GM23338 (cell line): ENCODE results near the gene HPDL. TPM values are rescaled to one million over a fixed set of nuclear protein-coding genes. Genes with fewer than 3 reads are reported as not detected.

Source experiments
- ATAC-seq: fragments of 200-7000 bp; cut with Tn5 transposase; 3 replicates; pipeline ENCODE4 v1.9.1; 2020
- DNase-seq: peaks from one replicate; pipeline ENCODE4 v3.0.0-alpha.2; 2015; ENCODE audit warnings: low spot score
- H2AFZ ChIP-seq: fragments of 200-600 bp; sonication (generic); 2 replicates; pipeline ENCODE4 v1.8.0; 2016; ENCODE audit warnings: antibody characterized with exemption, mild to moderate bottlenecking, moderate library complexity
- H3F3A ChIP-seq: fragments of 200-600 bp; sonication (generic); replicated peaks from 2 replicates; pipeline ENCODE4 v1.8.0; 2017; ENCODE audit warnings: antibody characterized with exemption, mixed run types, low read depth
- H3K27ac ChIP-seq: fragments of 200-600 bp; sonication (generic); 2 replicates; pipeline ENCODE4 v1.6.1; 2016; ENCODE audit warnings: low read depth
- H3K27me3 ChIP-seq: fragments of 200-600 bp; sonication (generic); 2 replicates; pipeline ENCODE4 v1.8.0; 2016; ENCODE audit warnings: mild to moderate bottlenecking, mixed run types, moderate library complexity; ENCODE audit not compliant: insufficient read depth
- H3K36me3 ChIP-seq: fragments of 200-600 bp; sonication (generic); 2 replicates; pipeline ENCODE4 v1.8.0; 2016; ENCODE audit warnings: mild to moderate bottlenecking; ENCODE audit not compliant: insufficient read depth
- H3K4me1 ChIP-seq: fragments of 200-600 bp; sonication (generic); 2 replicates; pipeline ENCODE4 v1.8.0; 2016; ENCODE audit warnings: mild to moderate bottlenecking, moderate library complexity; ENCODE audit not compliant: insufficient read depth
- H3K4me2 ChIP-seq: fragments of 200-600 bp; sonication (generic); 2 replicates; pipeline ENCODE4 v1.7.1; 2017; ENCODE audit warnings: mixed run types
- H3K4me3 ChIP-seq: fragments of 200-600 bp; sonication (generic); 2 replicates; pipeline ENCODE4 v1.6.1; 2016; ENCODE audit warnings: mixed run types
- H3K79me2 ChIP-seq: fragments of 200-600 bp; sonication (generic); replicated peaks from 2 replicates; pipeline ENCODE4 v1.8.0; 2017; ENCODE audit warnings: mild to moderate bottlenecking; ENCODE audit not compliant: insufficient read depth
- H3K9me2 ChIP-seq: fragments of 200-600 bp; sonication (generic); 2 replicates; pipeline ENCODE4 v1.8.0; 2017; ENCODE audit not compliant: insufficient read depth
- H4K20me1 ChIP-seq: fragments of 200-600 bp; sonication (generic); replicated peaks from 2 replicates; pipeline ENCODE4 v1.8.0; 2017; ENCODE audit warnings: mild to moderate bottlenecking; ENCODE audit not compliant: insufficient read depth
- H3K27ac Mint-ChIP-seq: 2 replicates; pipeline ENCODE4 v1.8.0; 2020; ENCODE audit warnings: inconsistent platforms, mild to moderate bottlenecking, moderate library complexity, mixed read lengths
- H3K27me3 Mint-ChIP-seq: 3 replicates; pipeline ENCODE4 v1.8.0; 2022; ENCODE audit warnings: low read depth, mild to moderate bottlenecking, moderate library complexity, mixed read lengths, inconsistent platforms; ENCODE audit not compliant: insufficient read depth, poor library complexity
- H3K36me3 Mint-ChIP-seq: 3 replicates; pipeline ENCODE4 v1.8.0; 2021; ENCODE audit warnings: low read depth, mild to moderate bottlenecking, inconsistent platforms, moderate library complexity, mixed read lengths
- H3K4me1 Mint-ChIP-seq: 3 replicates; pipeline ENCODE4 v1.8.0; 2020; ENCODE audit warnings: mild to moderate bottlenecking, inconsistent platforms, mixed read lengths
- H3K4me3 Mint-ChIP-seq: 3 replicates; pipeline ENCODE4 v1.8.0; 2021; ENCODE audit warnings: moderate library complexity, mild to moderate bottlenecking, inconsistent platforms, mixed read lengths
- H3K9me3 Mint-ChIP-seq: 3 replicates; pipeline ENCODE4 v1.8.0; 2020; ENCODE audit warnings: moderate library complexity, mild to moderate bottlenecking, inconsistent platforms, mixed read lengths
- CREB1 ChIP-seq: fragments of 250-450 bp; sonication (Bioruptor Pico); IDR thresholded peaks from 2 replicates; pipeline ENCODE4 v1.5.0; 2020; ENCODE audit warnings: low read depth, mild to moderate bottlenecking, moderate library complexity
- CTCF ChIP-seq, 2 experiments: fragments of 200-600 bp in 1 of 2; sonication (generic) in 1 of 2; conservative IDR thresholded peaks; 2 replicates each; pipeline versions ENCODE4 v1.5.1 to v1.6.1; 2016 to 2017; ENCODE audit warnings: antibody characterized with exemption in 2 of 2, low read depth in 2 of 2, mild to moderate bottlenecking in 2 of 2, moderate library complexity in 1 of 2
- EZH2phosphoT487 ChIP-seq: fragments of 200-600 bp; sonication (generic); IDR thresholded peaks from one replicate; pipeline ENCODE4 v1.8.1; 2018; ENCODE audit warnings: antibody characterized with exemption; ENCODE audit not compliant: unreplicated experiment
- JUNB ChIP-seq: IDR thresholded peaks from one replicate; pipeline ENCODE4 v1.6.1; 2016; ENCODE audit warnings: antibody characterized with exemption; ENCODE audit not compliant: unreplicated experiment
- POLR2AphosphoS5 ChIP-seq: IDR thresholded peaks from 2 replicates; pipeline ENCODE4 v1.6.1; 2016; ENCODE audit warnings: antibody characterized with exemption, low read depth
- REST ChIP-seq: IDR thresholded peaks from one replicate; pipeline ENCODE4 v1.6.1; 2018; ENCODE audit warnings: antibody characterized with exemption; ENCODE audit not compliant: unreplicated experiment
- STAT1 ChIP-seq: IDR thresholded peaks from one replicate; pipeline ENCODE4 v1.6.1; 2016; ENCODE audit warnings: antibody characterized with exemption; ENCODE audit not compliant: unreplicated experiment
- ZNF114 ChIP-seq: fragments of 250-450 bp; sonication (Bioruptor Pico); IDR thresholded peaks from 2 replicates; pipeline ENCODE4 v1.5.0; 2020; ENCODE audit warnings: mild to moderate bottlenecking, moderate library complexity
- polyA plus RNA-seq: library from polyadenylated mRNA; unstranded; fragments of >200 nt; fragmentation: Nextera tagmentation; extraction: Ambion mirVana; gene quantifications from 2 replicates; pipeline ENCODE4 v1.2.1, GENCODE V29; 2016
- total RNA-seq: library from RNA; depleted of rRNA; stranded (reverse); fragments of >200 nt; shearing (Covaris generic); gene quantifications from 2 replicates; pipeline ENCODE4 v1.2.3, GENCODE V29; 2014

Gene HPDL
- total and polyA plus RNA-seq, 2 experiments from 2014 or later, result 36.5 to 82.1 TPM

- peaks cover 14% of the 10 kb centered on the region for H3K79me2 ChIP-seq
- H3K36me3 Mint-ChIP-seq, result peaks cover 46% of the 10 kb centered on the region; the same call in 2 of the 3 replicates
- H2AFZ ChIP-seq, result no peak overlapping the region
- no peaks in the 10 kb centered on the region; the same call in 1 of the 2 replicates for H4K20me1 ChIP-seq
- H3K9me2 ChIP-seq, result no peaks in the 10 kb centered on the region
- peaks cover 5% of the 10 kb centered on the region; the same call in 2 of the 3 replicates for H3K9me3 Mint-ChIP-seq
- H3K27ac Mint-ChIP-seq, result peak overlapping the region; percentile 74; the same call in 1 of the 2 replicates
- ATAC-seq, result peak; percentile 12
- H3K36me3 ChIP-seq, result peaks cover 3% of the 10 kb centered on the region; the same call in 1 of the 2 replicates
- H3K4me1 Mint-ChIP-seq, result peaks cover 37% of the 10 kb centered on the region
- H3K27me3 ChIP-seq, result no peaks in the 10 kb centered on the region
- DNase-seq, result peak; percentile 46
- peaks cover 12% of the 10 kb centered on the region for H3F3A ChIP-seq
- H3K4me3 Mint-ChIP-seq, result peak overlapping the region; percentile 83
- H3K27ac ChIP-seq, result peak overlapping the region; percentile 88; the same call in 1 of the 2 replicates
- TF ChIP-seq CREB1 (CRISPR knock-in tag) (no peak), POLR2AphosphoS5 (peak; percentile 37; the same call in 1 of the 2 replicates), CTCF (conservative IDR thresholded peaks at IDR 0.05; ENCODE audit: low read depth in 2 of 2) (peak in 1 of 2 experiments; percentile 25; a peak in 1 of 4 replicates)
- peak overlapping the region; percentile 91 for H3K4me2 ChIP-seq
- H3K4me3 ChIP-seq, result peak overlapping the region; percentile 71
- peaks cover 24% of the 10 kb centered on the region for H3K27me3 Mint-ChIP-seq
- peaks cover 23% of the 10 kb centered on the region for H3K4me1 ChIP-seq
Observed at GRCh38 chr1:45327644-45328515, 1.2 kb downstream of the HPDL start.

GRCh38 chr1:45328680-45329079, 2.0 kb downstream of the HPDL start:
- peak overlapping the region; percentile 91 for H3K4me2 ChIP-seq
- H3K27ac ChIP-seq, result peak overlapping the region; percentile 88
- Mint-ChIP-seq H3K4me3 (peak overlapping the region; percentile 83), H3K27me3 (peaks cover 24% of the 10 kb centered on the region), H3K36me3 (peaks cover 53% of the 10 kb centered on the region; the same call in 2 of the 3 replicates), H3K27ac (peak overlapping the region; percentile 60), H3K9me3 (peaks cover 5% of the 10 kb centered on the region; the same call in 2 of the 3 replicates), H3K4me1 (peaks cover 37% of the 10 kb centered on the region)
- no peaks in the 10 kb centered on the region for H3K9me2 ChIP-seq
- no peaks in the 10 kb centered on the region; the same call in 1 of the 2 replicates for H4K20me1 ChIP-seq
- DNase-seq (peak; percentile 33), ATAC-seq (peak; percentile 19)
- H3K36me3 ChIP-seq, result peaks cover 3% of the 10 kb centered on the region; the same call in 1 of the 2 replicates
- peaks cover 23% of the 10 kb centered on the region for H3K4me1 ChIP-seq
- H3K79me2 ChIP-seq, result peaks cover 14% of the 10 kb centered on the region
- peak overlapping the region; percentile 71 for H3K4me3 ChIP-seq
- peaks cover 12% of the 10 kb centered on the region for H3F3A ChIP-seq
- no peaks in the 10 kb centered on the region for H3K27me3 ChIP-seq
- no peak overlapping the region for H2AFZ ChIP-seq
- no peak for TF ChIP-seq ZNF114 (CRISPR knock-in tag)
- no peak for TF ChIP-seq EZH2phosphoT487
- TF ChIP-seq CREB1 (CRISPR knock-in tag), result no peak
- TF ChIP-seq JUNB, result no peak
- TF ChIP-seq CTCF (conservative IDR thresholded peaks at IDR 0.05; ENCODE audit: low read depth in 2 of 2), result no peak
- no peak for TF ChIP-seq REST
- TF ChIP-seq POLR2AphosphoS5, result no peak
- TF ChIP-seq STAT1, result no peak
